Hippocampal formation (tissue), 2 donors: ENCODE data around the gene TIMM17A.
A peak's percentile ranks its signal among the peaks of the same experiment; 100 is the strongest.

Source experiments
- DNase-seq, 2 donors: peaks; one replicate each; lab custom pipeline; 2025; lab: John Stamatoyannopoulos, UW

TIMM17A gene

DNA sequence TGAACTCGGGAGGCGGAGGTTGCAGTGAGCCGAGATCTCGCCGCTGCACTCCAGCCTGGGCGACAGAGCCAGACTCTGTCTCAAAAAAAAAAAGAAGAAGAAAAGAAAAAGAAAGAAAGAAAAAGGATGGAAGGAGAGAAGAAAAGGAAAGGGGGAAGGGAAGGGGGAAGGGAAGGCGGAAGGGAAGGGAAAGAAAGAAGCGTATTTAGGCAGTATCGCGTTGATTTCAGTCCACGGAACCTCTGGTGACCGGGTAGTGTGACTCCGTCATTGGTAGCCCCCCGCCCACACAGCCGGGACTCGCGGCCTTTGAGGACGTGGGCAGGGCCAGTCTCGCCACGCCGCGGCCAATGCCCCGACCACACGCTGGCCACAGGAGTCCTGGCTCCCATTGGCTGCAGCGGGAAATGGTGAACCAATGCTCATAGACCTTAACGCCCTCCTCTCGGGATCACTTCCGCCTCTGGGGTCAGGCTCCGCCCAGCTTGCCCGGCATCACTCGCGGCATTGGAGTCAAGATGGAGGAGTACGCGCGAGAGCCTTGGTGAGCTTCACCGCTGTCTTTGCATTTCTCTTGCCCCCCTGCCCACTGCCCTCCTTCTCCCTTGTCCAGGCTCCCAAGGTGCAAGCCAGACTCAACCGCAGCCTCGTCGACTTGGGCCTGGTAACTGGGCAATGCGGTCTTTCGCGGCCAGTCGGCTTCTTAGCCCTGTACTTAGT is at the start of gene TIMM17A:
Gene TIMM17A (plus strand): TSS at position 495 of the 720 bp plus-strand sequence. CDS start 24 bp downstream, at position 519.
- DNase-seq: peak; percentile 96 to 97

DNA sequence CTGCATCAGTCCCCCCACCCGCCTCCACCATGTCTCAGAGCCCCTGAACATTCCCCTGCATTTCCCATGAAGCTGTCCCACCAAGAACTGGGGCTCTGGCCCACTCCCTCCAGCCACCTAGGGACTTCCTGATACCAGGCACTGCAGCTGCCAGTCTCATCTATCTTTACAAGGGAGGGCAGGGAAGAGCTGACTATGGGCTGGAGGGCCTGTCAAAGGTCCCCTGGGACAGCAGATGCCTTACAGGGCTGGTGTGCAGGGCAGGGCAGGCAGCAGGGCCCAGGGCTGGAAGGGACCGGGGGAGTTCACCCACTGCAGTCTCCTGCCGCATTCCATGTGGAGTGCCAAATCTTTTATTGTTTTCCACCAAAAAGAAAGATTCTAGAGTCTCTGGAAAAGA is 49.0 kb upstream of the TIMM17A start:
- no peak for DNase-seq

DNA sequence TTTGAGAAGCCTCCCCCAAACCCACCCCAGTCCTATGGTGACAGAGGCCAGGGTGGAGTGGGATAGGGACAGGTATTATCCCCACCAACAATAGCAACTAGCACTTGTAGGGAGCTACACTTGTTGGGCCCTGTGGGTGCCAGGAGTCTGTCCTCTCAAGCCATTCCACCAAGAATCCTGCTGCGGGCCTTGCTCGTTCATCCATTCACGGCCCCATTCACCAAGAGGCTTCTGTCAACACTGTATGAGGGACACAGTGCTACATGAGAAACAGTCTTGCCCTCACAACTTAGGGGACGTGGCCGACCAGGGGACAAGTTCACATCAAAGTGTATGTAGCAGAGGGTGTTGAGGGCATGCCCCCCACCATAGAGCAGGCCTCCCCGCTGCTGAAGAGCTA is 47.7 kb upstream of the TIMM17A start:
- DNase-seq: no peak

DNA sequence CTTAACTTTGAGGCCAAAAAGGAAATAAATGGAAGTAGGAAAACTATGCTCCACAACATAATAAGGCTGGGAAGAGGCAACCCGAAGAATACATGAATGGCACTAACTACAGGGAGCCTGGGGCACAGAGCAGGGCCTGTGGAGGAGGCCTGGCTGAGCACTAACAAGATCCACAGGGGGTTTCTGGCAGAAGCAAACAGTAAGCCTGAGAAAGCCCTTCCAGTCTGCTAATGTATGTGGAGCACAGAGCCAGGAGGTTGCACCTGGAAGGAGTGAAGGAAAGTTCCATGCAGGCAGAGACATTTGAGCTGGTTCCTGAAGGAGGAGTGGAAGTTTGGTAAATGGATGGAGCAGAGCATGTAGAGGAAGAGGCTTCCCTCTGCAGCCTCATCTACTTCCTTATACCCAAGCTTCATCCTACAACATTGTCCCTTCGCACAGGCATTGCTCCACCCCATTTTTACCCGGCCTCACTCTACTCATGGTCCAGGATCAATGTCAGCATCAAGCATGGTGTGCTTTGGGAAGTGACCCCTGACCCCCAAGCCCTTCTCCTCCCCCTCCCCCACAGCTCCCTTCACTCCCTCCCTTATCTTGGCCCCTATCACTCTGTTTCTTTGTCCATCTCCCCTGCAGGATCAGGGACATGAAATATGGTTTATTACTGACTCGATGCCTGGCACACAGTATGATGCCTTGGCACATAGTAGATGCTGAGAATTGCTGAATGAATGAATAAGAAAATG is 43.3 kb upstream of the TIMM17A start:
- no peak for DNase-seq

GRCh38 chr1:201912832-201913231 is 42.5 kb upstream of the TIMM17A start:
- DNase-seq: no peak

GRCh38 chr1:201914456-201915235 is 40.7 kb upstream of the TIMM17A start:
- DNase-seq: no peak

DNA sequence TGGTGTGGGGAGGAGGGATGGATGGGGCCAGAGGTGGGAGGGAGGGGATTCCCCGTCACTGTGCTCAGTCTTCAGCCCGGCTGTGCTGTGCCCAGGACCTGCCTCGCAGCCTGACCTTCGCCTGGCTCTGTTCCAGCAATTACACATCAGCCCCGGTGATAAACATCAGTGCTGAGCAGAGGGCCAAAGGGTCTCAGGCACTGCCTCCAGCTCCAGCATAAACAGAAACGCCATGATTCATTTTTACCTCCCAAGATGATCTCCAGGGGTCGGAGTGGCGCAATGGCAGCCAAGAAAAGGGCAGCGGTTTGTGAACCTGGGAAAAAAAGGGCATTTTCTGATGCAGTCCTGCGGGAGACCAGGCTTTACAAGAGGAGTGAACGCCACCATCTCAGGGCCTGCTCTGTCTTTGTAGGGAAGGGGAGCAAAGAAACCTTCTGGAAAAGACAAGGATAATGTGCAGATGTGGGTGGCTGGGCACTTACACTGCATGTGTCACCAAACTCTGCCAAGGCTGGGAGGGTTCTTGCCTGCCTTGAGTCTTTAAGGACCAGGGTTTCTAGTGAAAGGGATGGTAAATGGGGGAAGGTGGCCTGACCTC is 38.6 kb upstream of the TIMM17A start:
- DNase-seq: no peak

- DNase-seq: no peak
Measured at GRCh38 chr1:201917362-201918033, 37.8 kb upstream of the TIMM17A start.

DNA sequence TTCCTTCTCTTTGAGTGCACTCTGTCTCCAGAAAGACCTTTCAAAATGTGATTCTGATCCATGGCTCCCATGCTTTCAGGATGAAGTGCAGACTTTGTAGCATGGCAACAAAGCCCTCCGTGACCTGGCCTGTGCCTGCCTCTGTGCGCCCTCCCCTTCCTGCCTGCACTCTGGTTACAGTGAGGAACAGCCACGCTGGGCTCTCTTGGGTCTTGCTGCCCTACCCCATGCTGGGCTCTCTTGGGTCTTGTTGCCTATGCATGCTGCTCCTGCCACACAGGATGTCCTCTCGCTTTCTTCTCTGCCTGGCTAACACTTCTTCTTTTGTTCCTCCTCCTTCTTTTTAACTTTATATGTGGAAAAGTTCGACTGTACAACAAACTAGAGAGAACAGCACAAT is 37.0 kb upstream of the TIMM17A start:
- no peak for DNase-seq

DNA sequence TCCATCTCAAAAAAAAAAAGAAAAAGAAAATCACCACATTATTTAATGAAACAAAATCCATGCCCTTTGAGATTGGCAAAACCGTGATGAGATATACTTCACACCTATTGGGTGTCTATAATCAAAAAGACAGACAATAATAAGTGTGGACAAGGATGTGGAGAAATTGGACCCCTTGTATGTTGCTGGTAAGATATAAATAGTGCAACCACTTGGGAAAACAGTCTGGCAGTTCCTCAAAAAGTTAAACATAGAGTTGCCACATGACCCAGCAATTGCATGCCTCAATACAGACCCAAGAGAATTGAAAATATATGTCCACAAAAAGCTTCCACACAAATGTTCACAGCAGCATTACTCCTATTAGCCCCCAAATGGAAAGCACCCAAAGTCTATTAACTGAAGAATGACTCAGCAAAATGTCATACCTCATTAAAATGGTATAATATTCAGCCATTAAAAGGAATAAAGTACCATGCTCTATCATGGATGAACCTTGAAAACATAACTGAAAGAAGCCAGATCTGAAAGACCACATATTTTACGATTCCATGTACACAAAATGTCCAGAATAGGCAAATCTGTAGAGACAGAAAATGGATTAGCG is 33.2 kb upstream of the TIMM17A start:
- no peak for DNase-seq

DNA sequence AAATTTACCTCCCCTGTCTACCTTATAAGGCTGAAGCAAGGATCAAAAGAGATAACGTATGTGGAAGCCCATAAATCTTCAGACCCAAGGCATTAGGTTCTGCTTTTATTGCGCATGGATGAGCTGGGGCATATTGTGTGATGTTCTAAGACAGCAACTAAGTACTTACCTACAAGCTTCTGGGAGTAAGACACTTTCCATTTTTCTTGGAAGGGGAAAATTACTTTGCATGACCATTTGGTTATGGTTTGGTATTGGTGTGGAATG is 30.1 kb upstream of the TIMM17A start:
- no peak for DNase-seq

DNA sequence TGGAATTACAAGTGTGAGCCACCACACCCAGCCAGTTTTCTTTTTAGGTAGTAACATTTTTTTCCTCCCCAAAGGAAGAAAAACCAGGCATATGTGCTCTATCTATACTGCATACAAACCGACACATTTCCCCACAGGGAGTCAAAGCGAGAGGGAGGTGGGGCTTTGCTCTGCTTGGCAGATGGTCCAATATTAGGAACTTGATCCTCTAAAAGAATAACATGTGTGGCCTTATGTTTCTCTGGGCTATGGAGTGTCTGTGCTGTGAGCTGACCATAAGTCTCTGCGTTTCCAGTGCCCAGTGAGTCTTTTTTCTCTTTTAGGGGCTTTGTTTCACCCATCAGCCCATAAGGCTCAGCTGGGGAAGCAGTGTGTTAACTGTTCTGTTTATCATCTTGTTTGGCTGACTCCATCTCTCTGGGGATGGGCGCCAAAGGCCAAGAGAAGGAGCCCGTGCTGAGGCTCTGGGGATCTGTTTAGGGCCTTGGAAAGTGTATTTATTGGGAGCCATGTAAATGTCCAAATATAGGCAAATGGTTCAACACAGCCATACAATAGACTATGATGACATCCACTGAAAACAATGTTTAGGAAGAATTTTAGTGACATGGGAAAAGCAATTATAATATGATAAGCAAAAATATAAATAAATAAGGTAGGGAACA is 29.2 kb upstream of the TIMM17A start:
- no peak for DNase-seq

DNA sequence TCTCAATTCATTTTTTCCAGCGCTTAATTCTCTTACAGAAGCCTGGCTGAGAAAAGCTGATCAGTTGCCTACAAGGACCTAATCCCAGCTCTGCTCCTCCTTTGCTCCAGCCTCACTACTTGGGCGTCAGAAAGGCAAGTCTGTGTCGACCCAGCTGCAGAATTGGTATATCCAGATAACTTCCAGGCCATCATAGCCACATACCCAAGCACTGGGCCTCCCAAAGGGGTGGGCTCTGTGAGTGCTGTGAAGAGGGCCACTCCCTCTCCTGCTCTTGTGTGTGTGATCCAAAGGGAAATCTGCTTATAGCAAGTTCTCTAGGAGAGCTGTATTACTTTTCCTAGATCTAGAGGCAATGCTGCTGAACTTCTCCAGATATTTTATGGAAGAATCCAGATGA is 27.0 kb upstream of the TIMM17A start:
- no peak for DNase-seq

DNA sequence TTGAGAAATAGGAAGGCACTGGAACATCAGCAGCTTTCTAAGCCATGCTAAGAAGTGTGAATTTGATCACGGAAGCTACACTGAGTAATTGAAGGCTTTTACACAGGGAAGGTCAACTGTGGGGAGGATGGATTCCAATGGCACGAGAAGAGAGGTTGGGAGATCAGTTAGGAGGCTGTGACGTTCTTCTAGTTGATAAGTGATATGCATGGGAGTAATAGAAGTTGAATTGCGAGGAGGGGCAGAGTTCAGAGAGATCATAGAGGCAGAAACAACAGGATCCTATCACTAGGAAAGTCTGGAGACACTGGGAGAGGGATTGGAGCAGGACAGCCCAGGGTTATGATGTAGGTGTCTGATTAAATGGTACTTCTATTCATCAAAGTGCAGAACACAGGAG is 25.2 kb upstream of the TIMM17A start:
- no peak for DNase-seq

GRCh38 chr1:201930803-201931202 is 24.5 kb upstream of the TIMM17A start:
- no peak for DNase-seq

GRCh38 chr1:201933840-201934430 is 21.4 kb upstream of the TIMM17A start:
- no peak for DNase-seq

GRCh38 chr1:201937624-201938213 is 17.6 kb upstream of the TIMM17A start:
- no peak for DNase-seq

DNA sequence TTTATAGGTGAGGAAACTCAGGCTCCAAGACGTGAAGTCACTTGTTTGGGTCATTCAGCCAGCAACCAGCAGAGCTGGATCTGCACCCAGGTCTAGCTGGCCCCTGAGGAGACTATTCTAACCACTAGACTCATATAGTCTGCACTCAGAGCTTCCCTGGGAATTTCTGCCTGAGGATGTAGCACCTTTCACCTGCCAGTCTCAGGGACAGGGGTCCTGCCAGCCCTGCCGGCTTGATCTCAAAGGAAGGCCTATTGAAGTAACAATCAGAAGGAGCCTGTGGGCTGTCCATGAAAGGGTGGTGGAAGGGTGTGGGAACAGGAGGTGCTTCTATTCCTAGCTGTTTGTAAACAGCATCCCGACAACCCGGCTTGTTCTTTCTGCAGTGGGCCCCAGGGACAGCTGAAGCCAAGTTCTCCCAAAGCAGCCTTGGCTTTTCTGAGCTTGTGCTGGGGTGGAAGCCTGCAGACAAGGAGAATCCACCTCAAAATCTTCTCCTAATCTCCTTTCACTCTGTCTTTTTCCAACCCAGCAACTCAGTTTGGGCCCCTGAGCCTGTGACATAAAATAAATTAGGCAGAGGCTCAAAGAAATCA is 16.8 kb upstream of the TIMM17A start:
- DNase-seq: no peak

DNA sequence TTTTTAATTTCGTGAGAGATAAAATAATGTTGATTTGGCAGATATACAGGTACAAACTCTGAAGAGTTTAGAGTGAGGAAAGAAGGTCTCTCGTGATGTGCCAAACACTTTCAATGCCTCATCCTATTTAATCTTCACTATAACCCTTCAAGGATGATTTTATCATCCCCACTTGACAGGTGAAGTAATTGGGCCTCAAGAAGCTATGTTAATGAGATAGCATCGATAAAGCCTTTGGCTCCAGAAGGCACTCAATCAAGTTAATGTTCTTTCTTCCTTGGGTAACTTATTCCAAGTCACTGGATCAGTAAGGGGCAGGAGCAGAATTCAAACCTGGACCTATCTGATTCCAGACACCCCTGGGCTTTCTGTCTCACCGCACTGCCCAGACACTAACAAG is 16.2 kb upstream of the TIMM17A start:
- no peak for DNase-seq

DNA sequence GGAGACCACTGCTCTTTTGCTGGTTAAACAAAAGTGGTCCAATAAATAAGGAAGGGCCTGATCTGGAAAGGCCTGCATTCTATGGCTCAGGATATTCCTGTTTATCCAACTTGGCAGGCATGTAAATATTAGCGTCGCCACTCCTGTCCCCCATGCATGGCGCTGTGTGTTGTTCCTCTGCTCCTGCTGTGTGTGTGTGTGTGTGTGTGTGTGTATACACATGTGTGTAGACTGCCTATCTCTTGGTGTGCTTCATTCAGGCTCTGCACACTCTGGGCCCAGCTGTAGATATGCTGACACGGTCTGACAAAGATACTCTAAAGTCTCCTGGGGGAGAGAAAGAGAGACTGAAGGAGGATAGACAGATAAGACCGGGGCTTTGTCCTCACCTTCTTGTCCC is 15.7 kb upstream of the TIMM17A start:
- DNase-seq: no peak
